Kidney (tissue), 14 donors: ENCODE measurements around the gene CA12. TPM values are rescaled to one million over a fixed set of nuclear protein-coding genes. Genes with fewer than 3 reads are reported as not detected.

Experiments
- DNase-seq, 5 donors: peaks; one replicate each; pipeline ENCODE4 v3.0.0-alpha.2; 2013 to 2020
- FAIRE-seq: peaks from 2 replicates; lab custom pipeline; 2012; peaks lifted over from hg19 to GRCh38; lab: Jason Lieb, UNC
- H3K27ac ChIP-seq, 2 donors: one replicate each; pipeline ENCODE4 v1.7.0; 2013; ENCODE audit warnings: low read depth in 2 of 2, low read length in 2 of 2, inconsistent platforms in 1 of 2
- H3K27me3 ChIP-seq: one replicate; pipeline ENCODE4 v1.7.1; 2013; ENCODE audit warnings: low read length, inconsistent platforms; ENCODE audit not compliant: control insufficient read depth, insufficient read depth
- H3K36me3 ChIP-seq, 3 donors: one replicate each; pipeline versions ENCODE4 v1.7.0 to v1.7.1; 2013; ENCODE audit warnings: low read length in 3 of 3, control low read depth in 1 of 3, inconsistent platforms in 1 of 3; ENCODE audit not compliant: insufficient read depth in 3 of 3, control insufficient read depth in 2 of 3
- H3K4me1 ChIP-seq, 3 donors: one replicate each; pipeline versions ENCODE4 v1.7.0 to v1.7.1; 2013; ENCODE audit warnings: low read length in 3 of 3, inconsistent platforms in 1 of 3, low read depth in 1 of 3; ENCODE audit not compliant: control insufficient read depth in 2 of 3, insufficient read depth in 2 of 3
- H3K4me3 ChIP-seq, 3 donors: one replicate each; pipeline versions ENCODE4 v1.7.0 to v1.8.1; 2013; ENCODE audit warnings: low read length in 3 of 3, control low read depth in 1 of 3, inconsistent platforms in 1 of 3
- H3K9ac ChIP-seq, 3 donors: one replicate each; pipeline versions ENCODE4 v1.7.0 to v1.7.1; 2013; ENCODE audit warnings: low read length in 3 of 3, control low read depth in 1 of 3, inconsistent platforms in 1 of 3
- H3K9me3 ChIP-seq, 3 donors: one replicate each; pipeline versions ENCODE4 v1.7.0 to v1.7.1; 2013; ENCODE audit warnings: low read length in 3 of 3, control low read depth in 1 of 3, inconsistent platforms in 1 of 3; ENCODE audit not compliant: control insufficient read depth in 2 of 3, insufficient read depth in 1 of 3
- intact Hi-C: fragments of 100-400 bp; cut with DNase I; formaldehyde crosslinking; loops from one replicate; pipeline ENCODE4 v1.11.1; 2022
- polyA plus RNA-seq: library from polyadenylated mRNA; stranded (reverse); fragments of 350-450 nt; fragmentation: Illumina TruSeq; extraction: RNeasy Lipid Tissue Mini Kit (QIAGEN cat#74804); gene quantifications from one replicate; pipeline ENCODE4 v1.2.3, GENCODE V29; 2014; ENCODE audit warnings: low read depth, low replicate concordance; ENCODE audit not compliant: insufficient read depth
- total RNA-seq: library from RNA; stranded (reverse); fragmentation: NEBNext Ultra II Directional; extraction: Animal tissue kit (Norgen Biotek cat#: 25700); gene quantifications from one replicate; pipeline ENCODE4 v1.2.1, GENCODE V29; 2021
- TF ChIP-seq, protein P1 (sequence below): IDR thresholded peaks from 3 replicates; pipeline ENCODE4 v1.5.1; 2012; ENCODE audit warnings: mild to moderate bottlenecking, moderate library complexity, borderline replicate concordance; ENCODE audit not compliant: insufficient read depth; ENCODE audit errors: extremely low read depth
- donor health status: control.
- donor health status: control.
- donor health status: control.
- donor health status: control.
- donor health status: control.
- donor health status: DM: yes; HTN: yes; CAD: no.
- donor health status: Normal renal cell carcinoma (clear cell type).

Gene CA12
- total and polyA plus RNA-seq, 2 donors from 2014 or later, result 237 to 242 TPM

GRCh38 chr15:63354821-63355650 is 26.6 kb downstream of the CA12 start:
- Histone ChIP-seq H3K4me1 (peaks cover 0 to 27% (median 19%) of the 10 kb centered on the region in 3 donors), H3K9me3 (no peaks in the 10 kb centered on the region), H3K4me3 (no peak overlapping the region), H3K27me3 (no peaks in the 10 kb centered on the region), H3K9ac (peak overlapping the region in 1 of 3 donors; percentile 56), H3K27ac (peak overlapping the region; percentile 60 to 73), H3K36me3 (peaks cover 0 to 3% (median 0%) of the 10 kb centered on the region in 3 donors)
- no peak for FAIRE-seq
- TF ChIP-seq, protein P1, sequence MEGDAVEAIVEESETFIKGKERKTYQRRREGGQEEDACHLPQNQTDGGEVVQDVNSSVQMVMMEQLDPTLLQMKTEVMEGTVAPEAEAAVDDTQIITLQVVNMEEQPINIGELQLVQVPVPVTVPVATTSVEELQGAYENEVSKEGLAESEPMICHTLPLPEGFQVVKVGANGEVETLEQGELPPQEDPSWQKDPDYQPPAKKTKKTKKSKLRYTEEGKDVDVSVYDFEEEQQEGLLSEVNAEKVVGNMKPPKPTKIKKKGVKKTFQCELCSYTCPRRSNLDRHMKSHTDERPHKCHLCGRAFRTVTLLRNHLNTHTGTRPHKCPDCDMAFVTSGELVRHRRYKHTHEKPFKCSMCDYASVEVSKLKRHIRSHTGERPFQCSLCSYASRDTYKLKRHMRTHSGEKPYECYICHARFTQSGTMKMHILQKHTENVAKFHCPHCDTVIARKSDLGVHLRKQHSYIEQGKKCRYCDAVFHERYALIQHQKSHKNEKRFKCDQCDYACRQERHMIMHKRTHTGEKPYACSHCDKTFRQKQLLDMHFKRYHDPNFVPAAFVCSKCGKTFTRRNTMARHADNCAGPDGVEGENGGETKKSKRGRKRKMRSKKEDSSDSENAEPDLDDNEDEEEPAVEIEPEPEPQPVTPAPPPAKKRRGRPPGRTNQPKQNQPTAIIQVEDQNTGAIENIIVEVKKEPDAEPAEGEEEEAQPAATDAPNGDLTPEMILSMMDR, result no peak
- DNase-seq, result peak in 4 of 5 donors; percentile 64 to 75 (median 72)
- intact Hi-C loops, result no loop called here

DNA sequence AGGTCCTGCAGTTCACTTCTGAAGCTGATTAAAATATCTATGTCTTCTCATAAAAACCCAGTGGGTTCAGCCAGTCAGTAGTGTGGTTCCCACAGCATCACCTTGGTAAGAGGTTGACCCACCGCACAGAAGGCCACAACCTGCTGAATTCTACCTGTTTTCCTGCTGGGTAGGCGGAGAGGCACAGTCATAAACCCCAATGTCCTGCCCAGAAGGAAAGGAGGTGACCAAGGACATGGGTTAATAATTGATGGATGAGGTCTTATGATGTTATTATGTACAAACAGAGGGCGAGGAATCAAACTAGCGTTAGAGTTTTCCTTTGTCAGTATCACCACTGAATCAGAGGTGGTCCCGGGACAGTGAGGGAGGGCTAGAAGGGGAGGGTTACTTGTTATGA is 27.8 kb downstream of the CA12 start:
- no peak for DNase-seq
- H3K27me3 ChIP-seq, result no peaks in the 10 kb centered on the region
- H3K9me3 ChIP-seq, result no peaks in the 10 kb centered on the region
- TF ChIP-seq, protein P1, result no peak
- no peak for FAIRE-seq
- H3K4me1 ChIP-seq, result peaks cover 0 to 37% (median 27%) of the 10 kb centered on the region in 3 donors
- intact Hi-C loops, result no loop called here
- peak overlapping the region; percentile 60 to 73 for H3K27ac ChIP-seq
- H3K36me3 ChIP-seq, result peaks cover 0 to 11% (median 0%) of the 10 kb centered on the region in 3 donors
- H3K9ac ChIP-seq, result peak overlapping the region in 1 of 3 donors; percentile 23
- no peak overlapping the region for H3K4me3 ChIP-seq

DNA sequence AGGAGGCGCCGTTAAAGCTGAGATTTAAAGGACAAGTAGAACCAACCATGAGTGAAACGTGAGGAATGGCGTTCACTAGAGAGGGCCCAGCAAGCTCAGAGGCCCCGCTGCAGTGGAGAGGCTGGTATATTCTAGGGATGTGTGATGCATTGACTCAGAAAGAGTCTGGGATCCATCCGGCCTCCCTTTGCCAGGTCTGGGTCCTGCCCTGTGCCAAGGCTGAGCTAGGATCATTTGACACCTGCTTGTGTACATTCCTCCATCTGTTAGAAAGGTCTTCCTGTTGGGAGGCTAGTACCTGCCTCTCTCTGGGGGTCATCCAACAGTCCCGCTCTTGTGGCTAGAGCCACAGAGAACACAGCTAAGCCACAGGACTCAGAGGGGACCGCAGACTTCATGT is 28.4 kb downstream of the CA12 start:
- Histone ChIP-seq H3K4me3 (no peak overlapping the region), H3K27ac (peak overlapping the region; percentile 51 to 73), H3K9me3 (no peaks in the 10 kb centered on the region), H3K9ac (peak overlapping the region in 1 of 3 donors; percentile 4), H3K36me3 (peaks cover 0 to 11% (median 0%) of the 10 kb centered on the region in 3 donors), H3K4me1 (peaks cover 0 to 42% (median 31%) of the 10 kb centered on the region in 3 donors), H3K27me3 (no peaks in the 10 kb centered on the region)
- TF ChIP-seq, protein P1, result no peak
- intact Hi-C loops, result no loop called here
- FAIRE-seq (no peak), DNase-seq (no peak)
